ENCODE results near the gene CD22.

DNA sequence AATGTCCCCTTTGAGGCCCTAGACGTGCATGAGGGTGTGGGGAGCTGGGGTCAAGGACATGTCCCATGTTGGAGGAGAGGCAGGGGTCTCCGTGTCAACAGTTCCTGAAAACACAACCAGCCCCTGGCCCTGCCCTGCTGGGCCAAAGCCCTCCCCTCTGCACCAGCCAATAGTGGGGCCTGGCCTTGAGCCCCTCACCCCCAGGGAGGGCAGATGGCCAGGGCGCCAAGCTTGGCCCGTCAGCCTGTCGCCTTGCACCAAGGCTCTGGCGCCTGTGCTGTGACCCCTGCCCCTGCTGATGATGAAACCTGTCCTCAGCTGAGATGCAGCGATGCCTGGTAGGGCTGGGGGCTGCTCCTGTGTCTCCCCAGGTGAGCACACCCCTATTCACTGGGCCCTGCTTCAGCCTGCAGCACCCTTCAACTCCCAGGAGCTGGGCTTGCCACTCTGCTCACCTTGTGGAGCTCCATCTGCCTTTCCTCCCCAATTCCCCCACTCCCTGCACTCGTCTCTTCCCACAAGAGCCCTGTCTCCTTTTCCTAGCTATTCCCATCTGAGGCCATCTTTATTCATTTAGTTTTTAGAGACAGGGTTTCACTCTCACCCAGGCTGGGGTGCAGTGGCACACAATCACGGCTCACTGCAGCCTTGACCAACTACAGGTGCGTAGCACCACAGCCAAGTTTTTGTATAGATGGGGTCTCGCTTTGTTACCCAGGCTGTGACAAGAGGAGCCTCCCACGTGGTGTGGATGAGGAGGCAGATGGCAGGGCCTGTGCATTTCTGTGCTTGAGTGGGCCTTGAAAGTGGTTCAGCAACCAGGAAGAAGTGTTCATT is 48.8 kb upstream of the CD22 start:
- TF ChIP-seq, protein P1, sequence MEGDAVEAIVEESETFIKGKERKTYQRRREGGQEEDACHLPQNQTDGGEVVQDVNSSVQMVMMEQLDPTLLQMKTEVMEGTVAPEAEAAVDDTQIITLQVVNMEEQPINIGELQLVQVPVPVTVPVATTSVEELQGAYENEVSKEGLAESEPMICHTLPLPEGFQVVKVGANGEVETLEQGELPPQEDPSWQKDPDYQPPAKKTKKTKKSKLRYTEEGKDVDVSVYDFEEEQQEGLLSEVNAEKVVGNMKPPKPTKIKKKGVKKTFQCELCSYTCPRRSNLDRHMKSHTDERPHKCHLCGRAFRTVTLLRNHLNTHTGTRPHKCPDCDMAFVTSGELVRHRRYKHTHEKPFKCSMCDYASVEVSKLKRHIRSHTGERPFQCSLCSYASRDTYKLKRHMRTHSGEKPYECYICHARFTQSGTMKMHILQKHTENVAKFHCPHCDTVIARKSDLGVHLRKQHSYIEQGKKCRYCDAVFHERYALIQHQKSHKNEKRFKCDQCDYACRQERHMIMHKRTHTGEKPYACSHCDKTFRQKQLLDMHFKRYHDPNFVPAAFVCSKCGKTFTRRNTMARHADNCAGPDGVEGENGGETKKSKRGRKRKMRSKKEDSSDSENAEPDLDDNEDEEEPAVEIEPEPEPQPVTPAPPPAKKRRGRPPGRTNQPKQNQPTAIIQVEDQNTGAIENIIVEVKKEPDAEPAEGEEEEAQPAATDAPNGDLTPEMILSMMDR (IDR thresholded peaks at IDR 0.05; ENCODE audit: insufficient read depth, low read length, poor library complexity, severe bottlenecking), result no peak
- no peak for TF ChIP-seq EZH2phosphoT487 (conservative IDR thresholded peaks at IDR 0.05; ENCODE audit: low read length)

Measured in SU-DHL-6 (cell line).